ENCODE measurements around the gene AFF3. TPM values are rescaled to one million over a fixed set of nuclear protein-coding genes. Genes with fewer than 3 reads are reported as not detected.

The AFF3 gene
- total and polyA plus RNA-seq, 2 of the 8 experiments (the other 6 are each of a cell fraction or from before 2014, with no cell fraction given): 0.27 to 3.0 TPM

- H2BK5ac ChIP-seq (ENCODE audit: low read depth, low read length): no peak overlapping the region
- H3K23me2 ChIP-seq (ENCODE audit: low read depth, low read length): no peaks in the 10 kb centered on the region
- no peak overlapping the region for H3K14ac ChIP-seq (ENCODE audit: insufficient read length)
- no peak overlapping the region for H2AFZ ChIP-seq (ENCODE audit: low read length)
- H3K79me2 ChIP-seq (ENCODE audit: control insufficient read depth in 1 of 2, insufficient read depth in 2 of 2, low read length in 2 of 2): no peaks in the 10 kb centered on the region
- H3K9me3 ChIP-seq (ENCODE audit: insufficient read depth in 2 of 2, low read depth in 1 of 2, low read length in 1 of 2): no peaks in the 10 kb centered on the region; a peak in 1 of 4 replicates
- H3K4me3 ChIP-seq (ENCODE audit: extremely low read depth in 1 of 4, insufficient read depth in 2 of 4, low read depth in 3 of 4, low read length in 4 of 4): no peak overlapping the region
- no peak overlapping the region for H2BK20ac ChIP-seq (ENCODE audit: low read length)
- no peaks in the 10 kb centered on the region for H3K4me1 ChIP-seq (replicated peaks in 1 of 4; ENCODE audit: control insufficient read depth in 3 of 4, insufficient read depth in 4 of 4, low read length in 3 of 4)
- H3K23ac ChIP-seq (ENCODE audit: insufficient read length): no peak overlapping the region
- no peaks in the 10 kb centered on the region for H4K20me1 ChIP-seq (replicated peaks in 1 of 2; ENCODE audit: control insufficient read depth in 1 of 2, insufficient read depth in 2 of 2, low read length in 2 of 2)
- ChIA-PET POLR2A (ENCODE audit: partially characterized antibody) (no interaction called here), CTCF (ENCODE audit: partially characterized antibody) (no interaction called here)
- no peak overlapping the region for H3K4me2 ChIP-seq (ENCODE audit: insufficient read depth in 1 of 2, low read depth in 2 of 2, low read length in 2 of 2)
- H3K27ac ChIP-seq (ENCODE audit: low read depth, low read length): no peak overlapping the region
- no peak overlapping the region for H4K5ac ChIP-seq (ENCODE audit: insufficient read length, low read depth, low read length)
- 90% methylated on average over 4 of the region's 4 CpGs; no CpG with 5 or more reads in 1 of the 2 experiments for WGBS, 2 experiments (ENCODE audit: extremely low coverage in 1 of 2, insufficient coverage in 1 of 2, insufficient read length in 1 of 2, insufficient replicate concordance in 2 of 2, low coverage in 1 of 2, low lambda C conversion rate in 2 of 2, missing lambda C conversion rate in 1 of 2)
- no peak overlapping the region for H4K8ac ChIP-seq (ENCODE audit: extremely low read depth, insufficient read depth, low read length)
- DNase-seq (ENCODE audit: low read depth in 1 of 2, low spot score in 2 of 2): no peak
- H3K18ac ChIP-seq (ENCODE audit: extremely low read depth, low read length): no peak overlapping the region
- H3K9ac ChIP-seq (replicated peaks in 1 of 4; ENCODE audit: extremely low read depth in 1 of 4, low read depth in 3 of 4, low read length in 3 of 4): no peak overlapping the region
- no peaks in the 10 kb centered on the region for H3K27me3 ChIP-seq (replicated peaks in 1 of 4; ENCODE audit: control insufficient read depth in 3 of 4, extremely low read depth in 1 of 4, insufficient read depth in 3 of 4, low read length in 3 of 4)
- H3K36me3 ChIP-seq (ENCODE audit: control insufficient read depth in 2 of 4, insufficient read depth in 4 of 4, low read length in 3 of 4): no peaks in the 10 kb centered on the region
- H2BK12ac ChIP-seq (ENCODE audit: low read depth, low read length): no peak overlapping the region
- H2BK15ac ChIP-seq (ENCODE audit: low read length): no peak overlapping the region
- no peak overlapping the region for H2AK5ac ChIP-seq (ENCODE audit: low read depth, low read length)
- H3K56ac ChIP-seq (replicated peaks; ENCODE audit: insufficient read length, low read depth, low read length): no peak overlapping the region
- H3K4ac ChIP-seq (replicated peaks; ENCODE audit: insufficient read length, low read depth, low read length): no peak overlapping the region
- FAIRE-seq: no peak
- H3K79me1 ChIP-seq (ENCODE audit: low read depth, low read length): no peaks in the 10 kb centered on the region
- no peak overlapping the region for H4K91ac ChIP-seq (replicated peaks; ENCODE audit: insufficient read length, low read length)
- no peak overlapping the region for H2BK120ac ChIP-seq (replicated peaks; ENCODE audit: low read depth, low read length)
- TF ChIP-seq ZNF274 (IDR thresholded peaks at IDR 0.05; ENCODE audit: borderline replicate concordance, extremely low read depth, low read length) (no peak), MAX (IDR thresholded peaks at IDR 0.05) (no peak), SIN3A (conservative IDR thresholded peaks at IDR 0.05 in 1 of 2, IDR thresholded peaks at IDR 0.05 in 1 of 2; ENCODE audit: low read depth in 1 of 2, low read length in 2 of 2) (no peak), POLR2A (IDR thresholded peaks at IDR 0.05; ENCODE audit: control extremely low read depth in 1 of 2, low read depth in 2 of 2, low read length in 2 of 2) (no peak), JUND (IDR thresholded peaks at IDR 0.05; ENCODE audit: low read length) (no peak), RAD21 (IDR thresholded peaks at IDR 0.05 in 1 of 2, conservative IDR thresholded peaks at IDR 0.05 in 1 of 2; ENCODE audit: low read depth in 2 of 2, low read length in 2 of 2) (no peak), KDM4A (IDR thresholded peaks at IDR 0.05; ENCODE audit: low read depth, low read length, severe bottlenecking) (no peak), CEBPB (IDR thresholded peaks at IDR 0.05; ENCODE audit: low read depth, low read length) (no peak), TBP (IDR thresholded peaks at IDR 0.05; ENCODE audit: low read depth, low read length) (no peak), GABPA (IDR thresholded peaks at IDR 0.05; ENCODE audit: borderline replicate concordance, insufficient read depth, low read length) (no peak), USF2 (IDR thresholded peaks at IDR 0.05; ENCODE audit: low read length) (no peak), GTF2F1 (IDR thresholded peaks at IDR 0.05; ENCODE audit: borderline replicate concordance, low read depth, low read length) (no peak), RBBP5 (IDR thresholded peaks at IDR 0.05; ENCODE audit: borderline replicate concordance, low read depth, low read length) (no peak)
Measured at GRCh38 chr2:99537910-99538485, 604.4 kb downstream of the AFF3 start.
